ENCODE measurements around the gene EYS.

DNA sequence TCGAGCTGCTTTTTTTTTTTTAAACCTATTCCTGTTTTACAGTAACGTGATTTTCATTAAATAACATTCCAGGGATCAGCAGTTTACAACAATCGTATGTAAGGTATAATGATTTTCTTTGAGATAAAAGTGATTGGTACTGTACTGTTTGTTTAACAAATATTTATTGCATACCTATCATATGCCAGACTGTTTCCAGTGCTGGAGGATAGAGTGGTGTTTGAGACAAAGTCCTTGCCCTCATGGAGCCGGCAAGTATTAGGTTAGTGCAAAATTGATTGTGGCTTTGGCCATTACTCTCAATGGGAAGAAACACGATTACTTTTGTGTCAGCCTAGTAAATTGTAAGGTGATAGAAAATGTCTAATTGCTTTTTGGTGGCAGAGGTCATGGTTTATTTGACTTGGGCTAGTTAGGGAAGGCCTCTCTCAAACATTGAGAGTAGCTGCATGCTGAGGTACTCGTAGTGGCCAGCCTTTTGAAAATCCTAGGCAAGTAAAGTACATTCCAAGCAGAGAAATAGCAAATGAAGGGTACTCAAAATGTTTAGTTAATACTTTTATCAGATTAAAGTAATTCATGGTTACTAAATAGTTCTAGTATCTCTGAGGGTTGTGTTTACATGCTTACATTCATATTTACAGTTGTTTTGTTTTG is 2035.8 kb downstream of the EYS start:
- TF ChIP-seq YY1 (IDR thresholded peaks at IDR 0.05; ENCODE audit: insufficient read depth, insufficient read length) (no peak), SUZ12 (IDR thresholded peaks at IDR 0.05; ENCODE audit: extremely low read depth, insufficient read depth, insufficient read length) (no peak), ZNF274 (IDR thresholded peaks at IDR 0.05; ENCODE audit: low read depth, low read length) (no peak)
